HEK293 (cell line): Measurements from ENCODE around the gene PCDH9.

Experiments
- CTCF ChIA-PET: fragments of 350-600 bp; formaldehyde crosslinking; extraction: SDS; loops from one replicate; lab custom pipeline; 2021; ENCODE audit warnings: antibody characterized with exemption; lab: Yijun Ruan, JAX
- POLR2A ChIA-PET: fragments of 300-600 bp; formaldehyde crosslinking; extraction: SDS; loops from one replicate; lab custom pipeline; 2020; ENCODE audit warnings: antibody characterized with exemption, inconsistent platforms; lab: Yijun Ruan, JAX
- H3K27ac ChIP-seq: fragments of 200-500 bp; sonication (Bioruptor generic); 2 replicates; pipeline ENCODE4 v1.5.1; 2014; ENCODE audit warnings: low read depth, low read length, control low read depth, inconsistent platforms; ENCODE audit errors: extremely low read depth
- H3K36me3 ChIP-seq, 2 experiments: fragments of 200-500 bp in 1 of 2; sonication (Bioruptor generic) in 1 of 2; 1 replicate in 1 of 2; 2 replicates in 1 of 2; pipeline ENCODE4 v1.5.1; 2014 to 2017; ENCODE audit warnings: inconsistent platforms in 2 of 2, low read length in 2 of 2; ENCODE audit not compliant: control insufficient read depth in 2 of 2, insufficient read depth in 1 of 2
- H3K4me1 ChIP-seq: fragments of 200-500 bp; sonication (Bioruptor generic); 2 replicates; pipeline ENCODE4 v1.5.1; 2014; ENCODE audit warnings: mild to moderate bottlenecking, low read length, inconsistent platforms; ENCODE audit not compliant: control insufficient read depth, insufficient read depth
- H3K4me3 ChIP-seq: 2 replicates; pipeline ENCODE4 v1.5.1; 2011; ENCODE audit warnings: low read depth, mild to moderate bottlenecking, control low read depth, low read length, moderate library complexity
- H3K9me3 ChIP-seq: fragments of 200-500 bp; sonication (Bioruptor generic); 2 replicates; pipeline ENCODE4 v1.5.1; 2014; ENCODE audit warnings: low read depth, low read length, inconsistent platforms; ENCODE audit not compliant: control insufficient read depth, insufficient read depth
- BCL6B ChIP-seq: fragments of 450-650 bp; formaldehyde crosslinking; IDR thresholded peaks from 2 replicates; pipeline ENCODE4 v1.5.1; 2017; ENCODE audit warnings: missing biosample characterization, missing genetic modification characterization
- HOXA7 ChIP-seq: sonication (generic); formaldehyde crosslinking; IDR thresholded peaks from 2 replicates; pipeline ENCODE4 v1.8.1; 2022; ENCODE audit warnings: missing genetic modification reagents, borderline replicate concordance
- HOXC10 ChIP-seq: sonication (generic); formaldehyde crosslinking; IDR thresholded peaks from 2 replicates; pipeline ENCODE4 v1.8.1; 2023; ENCODE audit warnings: mild to moderate bottlenecking, missing genetic modification reagents
- MEIS1 ChIP-seq: sonication (generic); formaldehyde crosslinking; IDR thresholded peaks from 2 replicates; pipeline ENCODE4 v1.8.1; 2022; ENCODE audit warnings: missing genetic modification reagents, mild to moderate bottlenecking, borderline replicate concordance
- PBX3 ChIP-seq: sonication (generic); formaldehyde crosslinking; IDR thresholded peaks from 2 replicates; pipeline ENCODE4 v1.8.1; 2022; ENCODE audit warnings: mild to moderate bottlenecking, moderate library complexity, missing genetic modification reagents
- PRDM6 ChIP-seq: fragments of 450-650 bp; formaldehyde crosslinking; IDR thresholded peaks from 2 replicates; pipeline ENCODE4 v1.5.1; 2017; ENCODE audit warnings: missing biosample characterization, missing genetic modification characterization
- SCRT2 ChIP-seq: fragments of 450-650 bp; formaldehyde crosslinking; IDR thresholded peaks from 2 replicates; pipeline ENCODE4 v1.5.1; 2016; ENCODE audit warnings: missing biosample characterization, missing genetic modification characterization
- TSHZ1 ChIP-seq: fragments of 450-650 bp; formaldehyde crosslinking; IDR thresholded peaks from 2 replicates; pipeline ENCODE4 v1.5.1; 2016; ENCODE audit warnings: missing biosample characterization, missing genetic modification characterization, borderline replicate concordance
- YY1 ChIP-seq: fragments of 450-650 bp; formaldehyde crosslinking; IDR thresholded peaks from 2 replicates; pipeline ENCODE4 v1.5.1; 2018; ENCODE audit warnings: missing biosample characterization, missing genetic modification characterization
- ZBTB21 ChIP-seq: fragments of 450-650 bp; formaldehyde crosslinking; IDR thresholded peaks from 2 replicates; pipeline ENCODE4 v1.5.1; 2017; ENCODE audit warnings: missing biosample characterization, missing genetic modification characterization
- ZBTB48 ChIP-seq: fragments of 450-650 bp; formaldehyde crosslinking; IDR thresholded peaks from 2 replicates; pipeline ENCODE4 v1.5.1; 2016; ENCODE audit warnings: missing biosample characterization, missing genetic modification characterization
- ZBTB49 ChIP-seq: fragments of 450-650 bp; formaldehyde crosslinking; IDR thresholded peaks from 2 replicates; pipeline ENCODE4 v1.5.1; 2016; ENCODE audit warnings: missing biosample characterization, missing genetic modification characterization, low read depth
- ZNF157 ChIP-seq: fragments of 450-650 bp; formaldehyde crosslinking; IDR thresholded peaks from 2 replicates; pipeline ENCODE4 v1.5.1; 2016; ENCODE audit warnings: missing biosample characterization, missing genetic modification characterization
- ZNF280D ChIP-seq: fragments of 450-650 bp; formaldehyde crosslinking; IDR thresholded peaks from 2 replicates; pipeline ENCODE4 v1.5.1; 2016; ENCODE audit warnings: missing biosample characterization, missing genetic modification characterization
- ZNF48 ChIP-seq: fragments of 450-650 bp; formaldehyde crosslinking; IDR thresholded peaks from 2 replicates; pipeline ENCODE4 v1.5.1; 2016; ENCODE audit warnings: missing biosample characterization, missing genetic modification characterization
- ZNF660 ChIP-seq: fragments of 450-650 bp; IDR thresholded peaks from 2 replicates; pipeline ENCODE4 v1.5.1; 2018; ENCODE audit warnings: missing biosample characterization, mild to moderate bottlenecking, missing genetic modification characterization
- ZNF747 ChIP-seq: fragments of 450-650 bp; formaldehyde crosslinking; IDR thresholded peaks from 2 replicates; pipeline ENCODE4 v1.5.1; 2016; ENCODE audit warnings: missing biosample characterization, missing genetic modification characterization
- ZNF768 ChIP-seq: fragments of 450-650 bp; formaldehyde crosslinking; IDR thresholded peaks from 2 replicates; pipeline ENCODE4 v1.5.1; 2018; ENCODE audit warnings: missing biosample characterization, mild to moderate bottlenecking, missing genetic modification characterization
- ZNF785 ChIP-seq: fragments of 450-650 bp; formaldehyde crosslinking; IDR thresholded peaks from 2 replicates; pipeline ENCODE4 v1.5.1; 2016; ENCODE audit warnings: missing biosample characterization, missing genetic modification characterization
- ZXDB ChIP-seq: fragments of 450-650 bp; formaldehyde crosslinking; IDR thresholded peaks from 2 replicates; pipeline ENCODE4 v1.5.1; 2016; ENCODE audit warnings: missing biosample characterization, missing genetic modification characterization

PCDH9 gene

GRCh38 chr13:67008075-67008668, 222.0 kb downstream of the PCDH9 start:
- POLR2A ChIA-PET, result no interaction called here
- no peak overlapping the region for H3K27ac ChIP-seq
- H3K4me3 ChIP-seq, result no peak overlapping the region
- H3K9me3 ChIP-seq, result no peaks in the 10 kb centered on the region
- no peaks in the 10 kb centered on the region for H3K4me1 ChIP-seq
- CTCF ChIA-PET, result interaction anchor here (1.2 kb wide), 1 partner anchor 20 kb away, joined by 3 read pairs; no protein-coding TSS in a partner anchor
- TF ChIP-seq SCRT2 (tag by site-specific recombination), result no peak
- TF ChIP-seq BCL6B, result 0 out of 2 replicates have a peak, but pooled peaks have one; percentile 31
- TF ChIP-seq YY1, result no peak
- no peak for TF ChIP-seq ZNF785 (tag by site-specific recombination)
- TF ChIP-seq PRDM6 (tag by site-specific recombination), result peak; percentile 59
- no peaks in the 10 kb centered on the region for H3K36me3 ChIP-seq

- POLR2A ChIA-PET, result no interaction called here
- H3K36me3 ChIP-seq, result no peaks in the 10 kb centered on the region
- TF ChIP-seq HOXA7 (CRISPR knock-in tag) (no peak), ZNF157 (tag by site-specific recombination) (no peak), PBX3 (CRISPR knock-in tag) (no peak), ZBTB21 (tag by site-specific recombination) (no peak), ZNF747 (tag by site-specific recombination) (no peak), ZNF660 (tag by site-specific recombination) (no peak), HOXC10 (no peak), ZNF768 (no peak), MEIS1 (CRISPR knock-in tag) (no peak), ZNF48 (tag by site-specific recombination) (no peak), ZNF280D (tag by site-specific recombination) (no peak), ZXDB (no peak), ZBTB48 (no peak), ZBTB49 (no peak), TSHZ1 (tag by site-specific recombination) (no peak)
- TF ChIP-seq, all 188 proteins: peak for 0
- CTCF ChIA-PET, result no interaction called here
- no peaks in the 10 kb centered on the region for H3K9me3 ChIP-seq
- H3K27ac ChIP-seq, result no peak overlapping the region
- H3K4me3 ChIP-seq, result no peak overlapping the region
- no peaks in the 10 kb centered on the region for H3K4me1 ChIP-seq
These were observed 225.6 kb downstream of the PCDH9 start for GRCh38 chr13:67004511-67004910.
